Mucosa of rectum (tissue), 2 donors: ENCODE data around the gene MLXIP.
A peak's percentile ranks its signal among the peaks of the same experiment; 100 is the strongest.
"Not testable (repeated sequence)": the region's sequence is repeated elsewhere in the genome, so short reads cannot be mapped to it uniquely, and the experiment has no call there.

Experiments used
- H3K27ac ChIP-seq, 2 donors: one replicate each; pipeline ENCODE4 v1.7.0; 2013; ENCODE audit warnings: inconsistent platforms in 2 of 2, low read depth in 2 of 2, low read length in 2 of 2
- H3K27me3 ChIP-seq, 2 donors: one replicate each; pipeline ENCODE4 v1.7.0; 2013; ENCODE audit warnings: low read length in 2 of 2; ENCODE audit not compliant: control insufficient read depth in 2 of 2, insufficient read depth in 2 of 2
- H3K36me3 ChIP-seq, 2 donors: one replicate each; pipeline ENCODE4 v1.7.0; 2013; ENCODE audit warnings: low read length in 2 of 2; ENCODE audit not compliant: control insufficient read depth in 2 of 2, insufficient read depth in 2 of 2
- H3K4me1 ChIP-seq, 2 donors: one replicate each; pipeline ENCODE4 v1.7.0; 2013; ENCODE audit warnings: low read length in 2 of 2, mild to moderate bottlenecking in 1 of 2; ENCODE audit not compliant: control insufficient read depth in 2 of 2, insufficient read depth in 2 of 2
- H3K4me3 ChIP-seq, 2 donors: one replicate each; pipeline ENCODE4 v1.7.0; 2013; ENCODE audit warnings: low read length in 2 of 2
- H3K9ac ChIP-seq, 2 donors: one replicate each; pipeline ENCODE4 v1.7.0; 2013; ENCODE audit warnings: low read length in 2 of 2, low read depth in 1 of 2, mild to moderate bottlenecking in 1 of 2
- H3K9me3 ChIP-seq, 2 donors: one replicate each; pipeline ENCODE4 v1.7.0; 2013; ENCODE audit warnings: low read length in 2 of 2; ENCODE audit not compliant: control insufficient read depth in 2 of 2
- donor health status: healthy.
- donor health status: Normal muscosa, but diverticular disease.

The MLXIP gene

GRCh38 chr12:122052285-122052684 lies 26.3 kb upstream of the MLXIP start:
- Histone ChIP-seq H3K27ac (no peak overlapping the region), H3K27me3 (no peaks in the 10 kb centered on the region), H3K36me3 (peaks cover 0 to 3% of the 10 kb centered on the region in 2 donors), H3K4me1 (peaks cover 5% of the 10 kb centered on the region in 2 donors), H3K9me3 (no peaks in the 10 kb centered on the region), H3K9ac (no peak overlapping the region), H3K4me3 (no peak overlapping the region)

- no peak overlapping the region for H3K9ac ChIP-seq
- H3K4me3 ChIP-seq: no peak overlapping the region
- peaks cover 3 to 8% of the 10 kb centered on the region in 2 donors for H3K36me3 ChIP-seq
- H3K9me3 ChIP-seq: no peaks in the 10 kb centered on the region
- peaks cover 5 to 7% of the 10 kb centered on the region in 2 donors for H3K4me1 ChIP-seq
- H3K27ac ChIP-seq: no peak overlapping the region
- H3K27me3 ChIP-seq: no peaks in the 10 kb centered on the region
Measured at GRCh38 chr12:122054842-122055520, 23.6 kb upstream of the MLXIP start.

- not testable (repeated sequence) for H3K9ac ChIP-seq, H3K9me3 ChIP-seq
Measured at GRCh38 chr12:122056406-122056805, 22.1 kb upstream of the MLXIP start.

GRCh38 chr12:122057007-122057735 lies 21.4 kb upstream of the MLXIP start:
- no peak overlapping the region for H3K4me3 ChIP-seq
- H3K36me3 ChIP-seq: peaks cover 3 to 8% of the 10 kb centered on the region in 2 donors
- no peaks in the 10 kb centered on the region for H3K9me3 ChIP-seq
- no peak overlapping the region for H3K9ac ChIP-seq
- H3K27ac ChIP-seq: no peak overlapping the region
- peaks cover 6 to 10% of the 10 kb centered on the region in 2 donors for H3K4me1 ChIP-seq
- H3K27me3 ChIP-seq: no peaks in the 10 kb centered on the region

More at GRCh38 chr12:122056406-122056805, 22.1 kb upstream of the MLXIP start:
- not testable (repeated sequence) for H3K36me3 ChIP-seq, H3K4me1 ChIP-seq, H3K27ac ChIP-seq, H3K27me3 ChIP-seq, H3K4me3 ChIP-seq

GRCh38 chr12:122057769-122058168 lies 20.8 kb upstream of the MLXIP start:
- peaks cover 11 to 16% of the 10 kb centered on the region in 2 donors for H3K4me1 ChIP-seq
- H3K4me3 ChIP-seq: no peak overlapping the region
- H3K27ac ChIP-seq: no peak overlapping the region
- H3K36me3 ChIP-seq: peaks cover 3 to 8% of the 10 kb centered on the region in 2 donors
- H3K27me3 ChIP-seq: no peaks in the 10 kb centered on the region
- H3K9me3 ChIP-seq: no peaks in the 10 kb centered on the region
- H3K9ac ChIP-seq: no peak overlapping the region

DNA sequence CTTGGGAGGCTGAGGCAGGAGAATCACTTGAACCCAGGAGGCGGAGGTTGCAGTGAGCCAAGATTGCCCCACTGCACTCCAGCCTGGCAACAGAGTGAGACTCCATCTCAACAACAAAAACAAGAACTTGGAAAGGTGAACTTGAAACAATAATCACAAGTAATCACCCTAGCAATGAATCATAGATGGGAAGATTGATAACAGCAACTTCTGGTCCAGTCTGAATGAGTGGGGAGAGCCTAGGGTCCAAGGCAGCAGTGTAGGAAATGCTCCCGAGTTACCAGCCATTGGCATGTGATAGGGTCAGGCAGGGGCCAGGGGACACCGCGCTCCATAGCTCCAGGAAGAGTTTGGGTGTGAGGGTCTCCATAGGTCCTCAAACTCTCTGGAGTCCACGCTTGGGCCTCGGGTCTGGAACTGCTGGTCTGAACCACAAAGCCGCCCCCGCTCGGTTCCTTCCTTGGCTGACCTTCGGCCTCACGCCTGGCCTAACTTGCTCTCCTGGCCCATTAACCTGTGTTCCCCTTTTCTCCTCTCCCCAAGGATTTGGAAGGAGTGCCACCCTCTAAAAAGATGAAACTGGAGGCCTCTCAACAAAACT lies 19.9 kb upstream of the MLXIP start:
- Histone ChIP-seq H3K4me3 (no peak overlapping the region), H3K27me3 (no peaks in the 10 kb centered on the region), H3K4me1 (peaks cover 19 to 25% of the 10 kb centered on the region in 2 donors), H3K27ac (no peak overlapping the region), H3K36me3 (peaks cover 3 to 8% of the 10 kb centered on the region in 2 donors), H3K9me3 (no peaks in the 10 kb centered on the region), H3K9ac (no peak overlapping the region)

GRCh38 chr12:122059203-122059960 lies 19.2 kb upstream of the MLXIP start:
- no peaks in the 10 kb centered on the region for H3K9me3 ChIP-seq
- H3K9ac ChIP-seq: no peak overlapping the region
- peak overlapping the region in 1 of 2 donors; percentile 53 for H3K27ac ChIP-seq
- peaks cover 3 to 8% of the 10 kb centered on the region in 2 donors for H3K36me3 ChIP-seq
- H3K27me3 ChIP-seq: no peaks in the 10 kb centered on the region
- H3K4me3 ChIP-seq: no peak overlapping the region
- H3K4me1 ChIP-seq: peaks cover 26 to 30% of the 10 kb centered on the region in 2 donors

- H3K4me1 ChIP-seq: peaks cover 28 to 32% of the 10 kb centered on the region in 2 donors
- no peak overlapping the region for H3K9ac ChIP-seq
- peak overlapping the region in 1 of 2 donors; percentile 53 for H3K27ac ChIP-seq
- no peaks in the 10 kb centered on the region for H3K27me3 ChIP-seq
- no peak overlapping the region for H3K4me3 ChIP-seq
- H3K36me3 ChIP-seq: peaks cover under 1 to 8% of the 10 kb centered on the region in 2 donors
- no peaks in the 10 kb centered on the region for H3K9me3 ChIP-seq
Measured at GRCh38 chr12:122060081-122060501, 18.5 kb upstream of the MLXIP start.

DNA sequence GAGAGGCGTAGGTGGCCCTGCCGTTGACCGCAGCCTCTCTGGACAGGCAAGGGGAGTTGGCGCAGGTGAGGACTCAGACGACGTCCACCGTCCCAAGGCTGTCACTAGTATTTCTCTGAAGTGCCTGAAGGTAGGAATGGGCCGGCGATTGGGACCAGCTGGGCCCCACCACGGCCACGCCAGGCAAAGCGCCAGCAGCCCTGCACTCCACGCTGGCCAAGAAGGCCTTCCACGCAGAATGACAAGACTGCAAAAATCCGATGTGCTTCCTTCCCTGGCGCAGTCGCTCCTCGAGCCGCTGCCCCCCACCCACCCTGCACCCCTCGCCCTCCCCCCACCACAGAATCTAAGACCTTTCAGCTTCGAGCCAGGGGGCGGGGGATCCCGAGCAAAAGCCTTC lies 17.3 kb upstream of the MLXIP start:
- H3K9me3 ChIP-seq: no peaks in the 10 kb centered on the region
- H3K4me1 ChIP-seq: peaks cover 29 to 33% of the 10 kb centered on the region in 2 donors
- no peak overlapping the region for H3K27ac ChIP-seq
- H3K27me3 ChIP-seq: no peaks in the 10 kb centered on the region
- peaks cover 0 to 8% of the 10 kb centered on the region in 2 donors for H3K36me3 ChIP-seq
- no peak overlapping the region for H3K4me3 ChIP-seq
- H3K9ac ChIP-seq: no peak overlapping the region
